HG03460 (cell line): ENCODE data around the gene SPATS2.
"Not testable (repeated sequence)": the region's sequence is repeated elsewhere in the genome, so short reads cannot be mapped to it uniquely, and the experiment has no call there.

ENCODE experiments used
- ATAC-seq: cut with Tn5 transposase; IDR thresholded peaks from one replicate; pipeline ENCODE4 v1.9.1; 2021; ENCODE audit not compliant: unreplicated experiment

The SPATS2 gene

GRCh38 chr12:49367381-49368239 is at the start of gene SPATS2:
Gene SPATS2, plus strand, starts transcription at chr12:49367462. Its CDS starts 93,551 bp downstream, at chr12:49461013.
- ATAC-seq: peak; percentile 0

- not testable (repeated sequence) for ATAC-seq
Observed at GRCh38 chr12:49320411-49321103, 46.7 kb upstream of the SPATS2 start.

- no peak for ATAC-seq
Observed at GRCh38 chr12:49322367-49322707, 44.9 kb upstream of the SPATS2 start.

- peak; percentile 98 for ATAC-seq
Observed at GRCh38 chr12:49322708-49323523, 44.3 kb upstream of the SPATS2 start, which contains the start of gene TROAP. Gene TROAP, plus strand, starts transcription at chr12:49323255. Its CDS starts 354 bp downstream, at chr12:49323609.

GRCh38 chr12:49323524-49324097 is 43.7 kb upstream of the SPATS2 start:
- ATAC-seq: no peak

- ATAC-seq: no peak
Observed at GRCh38 chr12:49325606-49326005, 41.7 kb upstream of the SPATS2 start.

GRCh38 chr12:49327368-49327767 is 39.9 kb upstream of the SPATS2 start:
- ATAC-seq: no peak

- no peak for ATAC-seq
Observed at GRCh38 chr12:49327887-49328286, 39.4 kb upstream of the SPATS2 start.

- ATAC-seq: no peak
Observed at GRCh38 chr12:49328816-49329215, 38.4 kb upstream of the SPATS2 start.

- ATAC-seq: no peak
Observed at GRCh38 chr12:49330032-49330619, 37.1 kb upstream of the SPATS2 start.

GRCh38 chr12:49330631-49331379 is 36.5 kb upstream of the SPATS2 start:
- ATAC-seq: no peak

GRCh38 chr12:49331380-49332222 is 35.7 kb upstream of the SPATS2 start:
- no peak for ATAC-seq

- no peak for ATAC-seq
Observed at GRCh38 chr12:49332441-49332861, 34.8 kb upstream of the SPATS2 start.

- ATAC-seq: no peak
Observed at GRCh38 chr12:49332891-49333371, 34.3 kb upstream of the SPATS2 start.

GRCh38 chr12:49333778-49334177 is 33.5 kb upstream of the SPATS2 start:
- not testable (repeated sequence) for ATAC-seq

GRCh38 chr12:49334226-49334625 is 33.0 kb upstream of the SPATS2 start:
- ATAC-seq: no peak

GRCh38 chr12:49334681-49335080 is 32.6 kb upstream of the SPATS2 start:
- ATAC-seq: no peak

GRCh38 chr12:49335118-49335954 is 31.9 kb upstream of the SPATS2 start:
- ATAC-seq: no peak
